HepG2 (cell line): Measurements from ENCODE around the gene IGLON5. TPM values are rescaled to one million over a fixed set of nuclear protein-coding genes. Genes with fewer than 3 reads are reported as not detected.

ENCODE experiments used
- BRD4 ChIP-seq: sonication (generic); formaldehyde crosslinking; IDR thresholded peaks from 2 replicates; pipeline ENCODE4 v1.4.0; 2020; ENCODE audit warnings: missing genetic modification reagents
- CEBPG ChIP-seq: IDR thresholded peaks from 2 replicates; pipeline ENCODE4 v1.6.1; 2016
- CHD4 ChIP-seq: fragments of 200-600 bp; sonication (generic); IDR thresholded peaks from 2 replicates; pipeline ENCODE4 v1.7.0; 2017; ENCODE audit warnings: mild to moderate bottlenecking, low read length, borderline replicate concordance
- HDAC6 ChIP-seq: fragments of 200-600 bp; sonication (generic); IDR thresholded peaks from 2 replicates; pipeline ENCODE4 v1.7.0; 2017; ENCODE audit warnings: mild to moderate bottlenecking, antibody characterized with exemption, low read length, low read depth
- NKX3-1 ChIP-seq: sonication (generic); formaldehyde crosslinking; IDR thresholded peaks from 2 replicates; pipeline ENCODE4 v1.5.0; 2020; ENCODE audit warnings: missing genetic modification reagents
- PHF8 ChIP-seq: sonication (generic); formaldehyde crosslinking; IDR thresholded peaks from 2 replicates; pipeline ENCODE4 v1.5.0; 2020; ENCODE audit warnings: missing genetic modification reagents
- RORA ChIP-seq: sonication (generic); formaldehyde crosslinking; IDR thresholded peaks from 2 replicates; pipeline ENCODE4 v1.5.0; 2020; ENCODE audit warnings: mild to moderate bottlenecking, missing genetic modification reagents, moderate library complexity
- SNRNP70 ChIP-seq: fragments of 200-400 bp; formaldehyde crosslinking; IDR thresholded peaks from 2 replicates; pipeline ENCODE4 v1.6.1; 2017; ENCODE audit warnings: mild to moderate bottlenecking, low read depth, low read length, moderate library complexity
- SOX13 ChIP-seq, 3 experiments: fragments of 450-650 bp in 1 of 3; sonication (generic) in 1 of 3; formaldehyde crosslinking in 1 of 3; IDR thresholded peaks in 2 of 3; conservative IDR thresholded peaks in 1 of 3; 2 replicates each; pipeline versions ENCODE4 v1.5.0 to v1.6.1; 2016 to 2020; ENCODE audit warnings: antibody characterized with exemption in 1 of 3, mild to moderate bottlenecking in 1 of 3, missing compliant biosample characterization in 1 of 3, missing genetic modification reagents in 1 of 3, moderate library complexity in 1 of 3
- SYNCRIP ChIP-seq: fragments of 200-400 bp; formaldehyde crosslinking; IDR thresholded peaks from 2 replicates; pipeline ENCODE4 v1.6.1; 2018; ENCODE audit warnings: mild to moderate bottlenecking, low read depth, low read length; ENCODE audit not compliant: insufficient read depth
- THYN1 ChIP-seq: sonication (generic); formaldehyde crosslinking; IDR thresholded peaks from 2 replicates; pipeline ENCODE4 v1.8.1; 2023; ENCODE audit warnings: low read depth, mild to moderate bottlenecking, moderate library complexity, missing genetic modification reagents, borderline replicate concordance
- ZBTB7A ChIP-seq: sonication (generic); formaldehyde crosslinking; IDR thresholded peaks from 2 replicates; pipeline ENCODE4 v1.8.0; 2022; ENCODE audit warnings: mild to moderate bottlenecking, missing genetic modification reagents
- ZBTB7B ChIP-seq: sonication (generic); formaldehyde crosslinking; IDR thresholded peaks from 2 replicates; pipeline ENCODE4 v1.4.0; 2020; ENCODE audit warnings: missing genetic modification reagents
- ZNF256 ChIP-seq: sonication (generic); formaldehyde crosslinking; conservative IDR thresholded peaks from 2 replicates; pipeline ENCODE4 v1.4.0; 2020; ENCODE audit warnings: missing genetic modification reagents
- ZNF33A ChIP-seq: sonication (generic); formaldehyde crosslinking; IDR thresholded peaks from 2 replicates; pipeline ENCODE4 v1.5.1; 2020; ENCODE audit warnings: missing genetic modification reagents, mild to moderate bottlenecking, moderate library complexity, borderline replicate concordance
- ZNF703 ChIP-seq: sonication (generic); formaldehyde crosslinking; IDR thresholded peaks from 2 replicates; pipeline ENCODE4 v1.5.1; 2020; ENCODE audit warnings: missing genetic modification reagents, mild to moderate bottlenecking, moderate library complexity, borderline replicate concordance
- ZNF788 ChIP-seq: sonication (generic); formaldehyde crosslinking; IDR thresholded peaks from 2 replicates; pipeline ENCODE4 v1.5.0; 2020; ENCODE audit warnings: mild to moderate bottlenecking, missing genetic modification reagents, borderline replicate concordance
- polyA plus RNA-seq, 8 experiments: library from polyadenylated mRNA; depleted of rRNA in 3 of 8; stranded (reverse) in 7 of 8; unstranded in 1 of 8; fragments of >200 nt; fragmentation: Illumina TruSeq in 4 of 8; extraction: Trizol in 4 of 8; gene quantifications; 2 replicates each; pipeline versions ENCODE4 v1.2.1 to v1.2.3, GENCODE V29; 2011 to 2016; ENCODE audit warnings: low read depth in 4 of 8, missing spikeins in 1 of 8, mixed read lengths in 1 of 8; ENCODE audit not compliant: insufficient read depth in 1 of 8
- total RNA-seq, 5 experiments: library from RNA; depleted of rRNA; stranded (reverse); fragments of >200 nt; fragmentation: Illumina TruSeq; extraction: Trizol; gene quantifications; 2 replicates each; pipeline ENCODE4 v1.2.3, GENCODE V29; 2016; ENCODE audit warnings: low read depth in 1 of 5
- TF ChIP-seq, protein P1 (sequence below): IDR thresholded peaks from 2 replicates; pipeline ENCODE4 v1.6.1; 2018; ENCODE audit warnings: missing genetic modification reagents
- TF ChIP-seq, protein P2 (sequence below): IDR thresholded peaks from 2 replicates; pipeline ENCODE4 v1.6.1; 2012; ENCODE audit warnings: low read length, improper control_type of control experiment
- TF ChIP-seq, protein P3 (sequence below): sonication (generic); formaldehyde crosslinking; IDR thresholded peaks from 2 replicates; pipeline ENCODE4 v1.9.0; 2021; ENCODE audit warnings: missing genetic modification reagents, borderline replicate concordance
- TF ChIP-seq, protein P4 (sequence below): sonication (generic); formaldehyde crosslinking; IDR thresholded peaks from 2 replicates; pipeline ENCODE4 v1.4.0; 2020; ENCODE audit warnings: missing genetic modification reagents, borderline replicate concordance

Gene IGLON5
- total and polyA plus RNA-seq, 2 of the 13 experiments (the other 11 are each of a cell fraction or from before 2014, with no cell fraction given): 0.04 to 5.7 TPM

DNA sequence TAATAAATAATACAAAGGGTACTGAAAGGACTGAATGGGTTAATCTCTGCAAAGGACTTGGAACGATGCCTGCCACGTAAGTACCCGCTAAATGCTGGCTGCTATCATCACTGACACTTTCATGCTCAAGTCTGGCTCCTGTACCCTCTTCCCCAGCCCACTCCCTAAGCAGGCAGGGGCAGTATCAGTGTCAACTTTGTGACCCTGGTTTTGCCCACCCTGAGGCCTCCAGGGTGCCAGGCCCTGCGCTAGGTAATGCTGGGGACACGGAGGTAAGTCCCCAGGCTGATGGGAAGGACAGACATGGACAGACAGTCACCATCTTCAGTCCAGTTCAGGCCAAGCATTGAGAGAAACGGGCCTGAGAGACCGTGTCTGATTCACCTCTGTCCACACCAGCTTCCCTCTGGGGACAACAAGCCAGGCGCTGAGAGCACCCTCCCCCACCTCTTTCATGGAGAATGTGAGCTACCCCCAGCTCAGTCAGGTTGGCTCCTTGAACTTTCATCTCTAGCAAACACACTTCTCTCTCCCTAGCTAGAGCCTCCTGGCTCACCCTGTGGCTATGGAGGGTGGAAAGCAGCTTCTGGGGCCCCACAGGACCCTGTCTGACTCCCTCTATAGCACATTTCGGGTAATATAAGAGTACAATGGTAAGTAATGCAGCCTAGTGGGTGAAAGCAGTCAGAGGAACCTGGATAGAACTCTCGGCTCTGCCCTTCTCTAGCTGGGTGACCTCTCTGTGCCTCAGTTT lies 53.9 kb downstream of the IGLON5 start (continued):
- TF ChIP-seq, protein P1, sequence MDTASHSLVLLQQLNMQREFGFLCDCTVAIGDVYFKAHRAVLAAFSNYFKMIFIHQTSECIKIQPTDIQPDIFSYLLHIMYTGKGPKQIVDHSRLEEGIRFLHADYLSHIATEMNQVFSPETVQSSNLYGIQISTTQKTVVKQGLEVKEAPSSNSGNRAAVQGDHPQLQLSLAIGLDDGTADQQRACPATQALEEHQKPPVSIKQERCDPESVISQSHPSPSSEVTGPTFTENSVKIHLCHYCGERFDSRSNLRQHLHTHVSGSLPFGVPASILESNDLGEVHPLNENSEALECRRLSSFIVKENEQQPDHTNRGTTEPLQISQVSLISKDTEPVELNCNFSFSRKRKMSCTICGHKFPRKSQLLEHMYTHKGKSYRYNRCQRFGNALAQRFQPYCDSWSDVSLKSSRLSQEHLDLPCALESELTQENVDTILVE (CRISPR knock-in tag): no peak; the same call in 1 of the 2 replicates
- TF ChIP-seq, protein P2, sequence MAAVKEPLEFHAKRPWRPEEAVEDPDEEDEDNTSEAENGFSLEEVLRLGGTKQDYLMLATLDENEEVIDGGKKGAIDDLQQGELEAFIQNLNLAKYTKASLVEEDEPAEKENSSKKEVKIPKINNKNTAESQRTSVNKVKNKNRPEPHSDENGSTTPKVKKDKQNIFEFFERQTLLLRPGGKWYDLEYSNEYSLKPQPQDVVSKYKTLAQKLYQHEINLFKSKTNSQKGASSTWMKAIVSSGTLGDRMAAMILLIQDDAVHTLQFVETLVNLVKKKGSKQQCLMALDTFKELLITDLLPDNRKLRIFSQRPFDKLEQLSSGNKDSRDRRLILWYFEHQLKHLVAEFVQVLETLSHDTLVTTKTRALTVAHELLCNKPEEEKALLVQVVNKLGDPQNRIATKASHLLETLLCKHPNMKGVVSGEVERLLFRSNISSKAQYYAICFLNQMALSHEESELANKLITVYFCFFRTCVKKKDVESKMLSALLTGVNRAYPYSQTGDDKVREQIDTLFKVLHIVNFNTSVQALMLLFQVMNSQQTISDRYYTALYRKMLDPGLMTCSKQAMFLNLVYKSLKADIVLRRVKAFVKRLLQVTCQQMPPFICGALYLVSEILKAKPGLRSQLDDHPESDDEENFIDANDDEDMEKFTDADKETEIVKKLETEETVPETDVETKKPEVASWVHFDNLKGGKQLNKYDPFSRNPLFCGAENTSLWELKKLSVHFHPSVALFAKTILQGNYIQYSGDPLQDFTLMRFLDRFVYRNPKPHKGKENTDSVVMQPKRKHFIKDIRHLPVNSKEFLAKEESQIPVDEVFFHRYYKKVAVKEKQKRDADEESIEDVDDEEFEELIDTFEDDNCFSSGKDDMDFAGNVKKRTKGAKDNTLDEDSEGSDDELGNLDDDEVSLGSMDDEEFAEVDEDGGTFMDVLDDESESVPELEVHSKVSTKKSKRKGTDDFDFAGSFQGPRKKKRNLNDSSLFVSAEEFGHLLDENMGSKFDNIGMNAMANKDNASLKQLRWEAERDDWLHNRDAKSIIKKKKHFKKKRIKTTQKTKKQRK: no peak
- no peak for TF ChIP-seq ZNF256
- TF ChIP-seq ZNF788 (CRISPR knock-in tag): 0 out of 2 replicates have a peak, but pooled peaks have one; percentile 26
- no peak for TF ChIP-seq SNRNP70
- peak; percentile 43; the same call in 1 of the 2 replicates for TF ChIP-seq CEBPG
- peak; percentile 75 for TF ChIP-seq ZBTB7A
- no peak; the same call in none of the 2 replicates for TF ChIP-seq PHF8 (CRISPR knock-in tag)
- no peak for TF ChIP-seq THYN1 (CRISPR knock-in tag)
- TF ChIP-seq NKX3-1 (CRISPR knock-in tag): no peak
- 0 out of 2 replicates have a peak, but pooled peaks have one; percentile 75 for TF ChIP-seq HDAC6
- TF ChIP-seq, protein P3, sequence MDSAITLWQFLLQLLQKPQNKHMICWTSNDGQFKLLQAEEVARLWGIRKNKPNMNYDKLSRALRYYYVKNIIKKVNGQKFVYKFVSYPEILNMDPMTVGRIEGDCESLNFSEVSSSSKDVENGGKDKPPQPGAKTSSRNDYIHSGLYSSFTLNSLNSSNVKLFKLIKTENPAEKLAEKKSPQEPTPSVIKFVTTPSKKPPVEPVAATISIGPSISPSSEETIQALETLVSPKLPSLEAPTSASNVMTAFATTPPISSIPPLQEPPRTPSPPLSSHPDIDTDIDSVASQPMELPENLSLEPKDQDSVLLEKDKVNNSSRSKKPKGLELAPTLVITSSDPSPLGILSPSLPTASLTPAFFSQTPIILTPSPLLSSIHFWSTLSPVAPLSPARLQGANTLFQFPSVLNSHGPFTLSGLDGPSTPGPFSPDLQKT (CRISPR knock-in tag): no peak
- TF ChIP-seq ZBTB7B: 0 out of 2 replicates have a peak, but pooled peaks have one; percentile 65
- no peak for TF ChIP-seq ZNF703 (CRISPR knock-in tag)
- TF ChIP-seq, protein P4, sequence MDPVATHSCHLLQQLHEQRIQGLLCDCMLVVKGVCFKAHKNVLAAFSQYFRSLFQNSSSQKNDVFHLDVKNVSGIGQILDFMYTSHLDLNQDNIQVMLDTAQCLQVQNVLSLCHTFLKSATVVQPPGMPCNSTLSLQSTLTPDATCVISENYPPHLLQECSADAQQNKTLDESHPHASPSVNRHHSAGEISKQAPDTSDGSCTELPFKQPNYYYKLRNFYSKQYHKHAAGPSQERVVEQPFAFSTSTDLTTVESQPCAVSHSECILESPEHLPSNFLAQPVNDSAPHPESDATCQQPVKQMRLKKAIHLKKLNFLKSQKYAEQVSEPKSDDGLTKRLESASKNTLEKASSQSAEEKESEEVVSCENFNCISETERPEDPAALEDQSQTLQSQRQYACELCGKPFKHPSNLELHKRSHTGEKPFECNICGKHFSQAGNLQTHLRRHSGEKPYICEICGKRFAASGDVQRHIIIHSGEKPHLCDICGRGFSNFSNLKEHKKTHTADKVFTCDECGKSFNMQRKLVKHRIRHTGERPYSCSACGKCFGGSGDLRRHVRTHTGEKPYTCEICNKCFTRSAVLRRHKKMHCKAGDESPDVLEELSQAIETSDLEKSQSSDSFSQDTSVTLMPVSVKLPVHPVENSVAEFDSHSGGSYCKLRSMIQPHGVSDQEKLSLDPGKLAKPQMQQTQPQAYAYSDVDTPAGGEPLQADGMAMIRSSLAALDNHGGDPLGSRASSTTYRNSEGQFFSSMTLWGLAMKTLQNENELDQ (CRISPR knock-in tag): no peak
- TF ChIP-seq CHD4: no peak
- TF ChIP-seq RORA (CRISPR knock-in tag): no peak
- TF ChIP-seq SOX13 (IDR thresholded peaks at IDR 0.05): 0 out of 2 replicates have a peak, but pooled peaks have one; percentile 36
- TF ChIP-seq SOX13 (CRISPR knock-in tag; conservative IDR thresholded peaks at IDR 0.05 in 1 of 2, IDR thresholded peaks at IDR 0.05 in 1 of 2): peak; percentile 26 to 77; a peak in 2 of 4 replicates
- no peak for TF ChIP-seq SYNCRIP
- no peak for TF ChIP-seq ZNF33A (CRISPR knock-in tag)
- TF ChIP-seq BRD4 (CRISPR knock-in tag): peak; percentile 86; the same call in 1 of the 2 replicates
